ENCODE results near the gene LRFN5.
"Not testable (repeated sequence)": the region's sequence is repeated elsewhere in the genome, so short reads cannot be mapped to it uniquely, and the experiment has no call there.

LRFN5 gene

DNA sequence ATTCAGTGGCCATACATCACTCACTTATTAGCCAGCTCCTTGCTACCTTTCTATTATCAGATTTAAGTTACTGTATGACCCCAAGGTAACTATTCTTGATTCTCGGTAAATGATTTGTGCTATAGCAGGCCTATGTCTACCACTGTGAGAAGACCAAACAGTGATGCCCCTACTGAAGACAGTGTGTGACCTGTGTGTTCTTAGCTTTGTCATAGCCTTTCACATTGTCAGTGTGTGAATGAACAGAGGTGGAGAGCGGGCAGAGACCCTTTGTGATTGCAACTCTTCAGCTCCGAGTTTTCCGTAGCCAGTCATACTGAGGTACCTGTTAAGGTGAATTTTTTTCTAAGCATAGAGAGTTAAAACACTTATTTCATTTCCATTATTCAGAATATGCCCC is 294.0 kb downstream of the LRFN5 start:
- DNase-seq = no peak

DNA sequence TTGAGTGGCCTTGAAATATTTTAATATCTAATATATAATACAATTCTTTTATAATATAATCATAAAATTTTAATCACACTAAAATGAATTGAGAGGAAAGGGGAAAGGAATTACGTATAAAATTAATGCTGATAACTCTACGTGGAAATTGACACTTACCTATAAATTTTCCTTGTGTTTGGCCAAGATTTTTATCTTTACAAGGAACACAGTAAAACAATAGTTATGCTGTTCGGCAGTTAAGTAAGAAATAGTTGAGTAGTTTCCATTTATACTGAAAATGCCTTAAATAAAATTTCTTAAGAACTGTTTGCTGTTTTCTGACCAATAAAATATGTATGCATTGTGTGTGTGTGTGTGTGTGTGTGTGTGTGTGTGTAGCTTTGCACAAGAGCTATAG is 294.4 kb downstream of the LRFN5 start:
- DNase-seq = no peak

DNA sequence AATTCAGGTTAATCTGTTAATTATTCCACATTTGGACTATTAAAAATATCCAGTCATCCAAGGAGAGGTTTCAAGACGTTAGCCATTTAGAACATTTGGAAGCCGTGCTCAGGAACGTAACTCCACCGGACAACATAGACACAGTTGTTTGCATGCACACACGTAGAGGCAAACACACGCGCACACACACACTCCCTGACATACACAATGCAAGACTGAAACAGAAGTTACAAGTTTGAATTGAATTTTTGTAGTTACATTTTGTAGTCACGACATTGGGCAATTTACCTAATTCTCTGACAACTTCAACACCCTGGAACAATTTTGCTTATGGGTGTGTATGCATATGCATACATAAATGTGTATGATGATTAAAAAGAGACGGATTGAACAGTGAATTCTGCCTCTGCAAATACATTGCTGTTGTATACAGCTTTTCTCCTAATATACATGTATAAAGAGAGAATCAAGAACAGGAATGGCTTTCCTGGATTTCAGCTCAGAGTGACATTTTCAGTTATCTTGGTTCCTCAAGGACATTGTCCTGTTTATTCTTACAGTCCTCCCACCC is 298.8 kb downstream of the LRFN5 start:
- DNase-seq = no peak

DNA sequence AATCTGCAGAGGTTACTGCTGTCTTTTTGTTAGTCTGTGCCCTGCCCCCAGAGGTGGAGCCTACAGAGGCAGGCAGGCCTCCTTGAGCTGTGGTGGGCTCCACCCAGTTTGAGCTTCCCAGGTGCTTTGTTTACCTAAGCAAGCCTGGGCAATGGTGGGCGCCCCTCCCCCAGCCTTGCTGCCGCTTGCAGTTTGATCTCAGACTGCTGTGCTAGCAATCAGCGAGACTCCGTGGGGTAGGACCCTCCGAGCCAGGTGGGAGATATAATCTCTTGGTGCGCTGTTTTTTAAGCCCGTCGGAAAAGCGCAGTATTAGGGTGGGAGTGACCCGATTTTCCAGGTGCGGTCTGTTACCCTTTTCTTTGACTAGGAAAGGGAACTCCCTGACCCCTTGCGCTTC is 304.5 kb downstream of the LRFN5 start:
- DNase-seq = not testable (repeated sequence)

DNA sequence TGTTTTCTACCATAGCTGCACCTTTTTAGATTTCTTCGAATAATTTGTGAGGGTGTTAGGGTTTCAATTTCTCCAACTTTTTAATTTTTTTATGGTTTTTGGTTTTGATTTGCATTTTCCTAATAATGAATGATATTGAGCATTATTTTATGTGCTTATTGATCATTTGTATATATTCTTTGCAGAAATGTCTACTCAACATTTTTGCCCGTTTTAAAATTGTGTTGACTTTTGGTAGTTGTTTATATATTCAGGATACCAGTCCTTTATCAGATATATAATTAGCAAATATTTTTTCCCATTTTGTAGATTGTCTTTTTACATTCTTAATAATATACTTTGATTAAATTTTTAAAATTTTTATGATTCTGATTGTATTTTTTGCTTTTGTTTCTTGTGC is 306.7 kb downstream of the LRFN5 start:
- no peak for DNase-seq

DNA sequence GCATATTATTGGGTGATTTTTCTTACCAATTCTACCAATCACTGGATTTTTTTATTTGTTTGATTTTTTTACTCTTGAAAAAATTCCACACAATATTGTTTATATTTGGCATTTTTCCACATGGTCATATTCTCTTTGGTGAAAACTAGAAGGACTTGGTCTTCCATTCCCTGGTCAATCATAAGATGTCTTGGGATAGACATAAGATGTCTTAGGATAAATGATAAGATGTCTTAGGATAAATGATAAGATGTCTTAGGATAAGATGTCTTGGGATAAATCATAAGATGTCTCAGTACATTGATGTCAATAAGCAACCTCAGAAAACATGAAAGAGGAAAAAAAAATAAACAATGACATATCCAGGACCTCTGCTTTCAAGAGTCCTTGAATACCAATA is 309.1 kb downstream of the LRFN5 start:
- no peak for DNase-seq

DNA sequence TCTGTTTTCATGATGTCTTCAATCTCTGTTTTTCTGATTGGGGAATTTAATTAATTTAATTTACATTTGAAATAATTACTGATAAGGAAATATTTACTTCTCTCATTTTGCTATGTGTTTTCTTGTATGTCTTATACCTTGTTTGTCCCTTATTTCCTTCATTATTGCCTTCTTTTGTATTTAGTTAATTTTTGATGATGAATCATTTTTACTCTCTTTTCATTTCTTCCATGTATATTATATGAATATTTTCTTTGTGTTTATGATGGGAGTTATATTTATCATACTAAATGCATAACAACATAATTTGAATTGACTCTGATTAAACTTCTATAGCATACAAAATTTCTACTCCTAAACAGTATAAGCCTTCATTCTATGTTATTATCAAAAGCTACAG is 309.6 kb downstream of the LRFN5 start:
- DNase-seq = no peak

DNA sequence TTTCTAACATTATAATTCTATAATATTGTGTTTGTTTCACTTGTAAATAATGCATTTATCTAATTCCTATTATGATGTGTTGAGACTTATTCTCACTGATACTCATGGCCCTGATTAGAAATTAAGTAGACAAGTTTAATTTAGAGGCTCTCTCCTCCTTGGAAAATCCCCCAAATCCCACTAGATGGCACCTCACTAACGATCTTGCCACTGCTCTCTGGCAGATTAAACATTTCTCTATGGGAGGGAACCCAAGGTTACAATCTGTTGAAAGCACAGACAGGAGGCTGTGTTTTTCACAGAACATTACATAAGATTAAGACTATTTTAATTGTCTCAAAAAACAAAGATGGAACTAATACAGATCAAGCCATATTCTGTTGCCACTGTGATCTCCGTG is 318.7 kb downstream of the LRFN5 start:
- DNase-seq = peak; percentile 31

DNA sequence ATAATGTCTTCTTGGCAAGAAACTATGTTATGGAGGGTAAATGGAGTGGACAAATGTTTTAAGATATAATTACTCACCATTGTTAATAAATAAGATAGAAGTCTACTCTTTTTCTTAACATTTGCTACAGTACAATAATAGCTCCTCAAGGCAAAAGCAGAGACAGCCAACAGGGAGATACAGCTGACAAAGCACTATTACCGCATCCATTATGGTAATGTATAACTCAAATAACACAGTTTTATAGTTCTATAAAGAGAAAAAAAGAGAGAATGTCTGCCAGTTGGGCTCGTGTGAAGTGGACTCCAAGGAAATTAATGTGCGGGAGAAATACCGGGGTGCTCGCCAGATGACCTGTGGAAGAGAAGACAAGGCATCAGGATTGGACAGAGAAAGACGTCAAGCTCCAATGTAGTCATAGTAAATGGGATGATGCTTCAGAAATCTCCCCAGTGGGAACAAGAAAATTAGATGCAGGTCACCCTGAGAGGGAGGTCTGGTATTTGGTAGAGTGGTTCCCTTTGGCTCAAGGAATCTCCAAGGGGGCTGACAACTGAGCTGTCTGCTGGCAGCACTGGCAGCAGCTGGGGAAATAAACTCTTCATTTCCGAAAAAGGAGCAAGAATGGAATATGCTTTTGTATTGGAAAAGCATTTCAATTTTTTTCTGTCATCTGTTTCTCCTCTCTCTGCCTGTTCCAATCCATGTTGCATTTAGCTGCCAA is 343.9 kb downstream of the LRFN5 start:
- no peak for DNase-seq
